ENCODE measurements around the gene LIN9. TPM values are rescaled to one million over a fixed set of nuclear protein-coding genes. Genes with fewer than 3 reads are reported as not detected.
A peak's percentile ranks its signal among the peaks of the same experiment; 100 is the strongest.

Gene LIN9
- total RNA-seq, 2 donors from 2014 or later: 6.6 to 10.9 TPM

GRCh38 chr1:226233806-226234205 lies 75.2 kb downstream of the LIN9 start:
- H3K36me3 Mint-ChIP-seq: peaks cover 4% of the 10 kb centered on the region
- H3K4me3 Mint-ChIP-seq: no peak overlapping the region
- H3K27ac Mint-ChIP-seq: no peak overlapping the region
- no peaks in the 10 kb centered on the region for H3K27me3 Mint-ChIP-seq
- no peak for ATAC-seq
- DNase-seq (ENCODE audit: low spot score): no peak
- no peaks in the 10 kb centered on the region for H3K4me1 Mint-ChIP-seq (ENCODE audit: low read depth in 2 of 2)
- H3K9me3 Mint-ChIP-seq: no peaks in the 10 kb centered on the region

GRCh38 chr1:226233293-226233692 lies 75.7 kb downstream of the LIN9 start:
- no peak for ATAC-seq
- Mint-ChIP-seq H3K36me3 (peaks cover 4% of the 10 kb centered on the region), H3K4me1 (ENCODE audit: low read depth in 2 of 2) (no peaks in the 10 kb centered on the region), H3K4me3 (no peak overlapping the region), H3K27me3 (no peaks in the 10 kb centered on the region), H3K27ac (no peak overlapping the region), H3K9me3 (no peaks in the 10 kb centered on the region)
- DNase-seq (ENCODE audit: low spot score): no peak

DNA sequence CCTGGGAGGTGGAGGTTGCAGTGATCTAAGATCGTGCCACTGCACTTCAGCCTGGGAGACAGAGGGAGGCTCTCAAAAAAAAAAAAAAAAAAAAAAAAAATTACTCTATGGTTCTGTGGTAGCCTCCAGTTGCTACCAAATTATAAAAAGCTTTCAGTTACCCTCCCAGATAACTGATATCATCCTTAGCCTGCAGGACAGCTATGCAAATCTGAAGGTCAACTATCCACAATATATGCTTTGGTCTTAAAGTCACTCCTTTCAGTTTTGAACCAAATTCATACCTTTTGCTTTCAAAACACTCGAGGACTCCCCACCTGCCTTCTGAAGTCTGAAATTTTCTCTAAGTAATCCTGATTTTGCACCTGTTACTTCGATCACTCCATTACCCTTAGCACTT lies 82.4 kb downstream of the LIN9 start:
- no peak for ATAC-seq
- Mint-ChIP-seq H3K4me3 (no peak overlapping the region), H3K27ac (no peak overlapping the region), H3K27me3 (peaks cover 12 to 16% of the 10 kb centered on the region in 2 donors), H3K4me1 (ENCODE audit: low read depth in 2 of 2) (peaks cover 0 to 4% of the 10 kb centered on the region in 2 donors), H3K9me3 (no peaks in the 10 kb centered on the region), H3K36me3 (no peaks in the 10 kb centered on the region)
- DNase-seq (ENCODE audit: low spot score): no peak

GRCh38 chr1:226223786-226224244 lies 85.1 kb downstream of the LIN9 start:
- H3K9me3 Mint-ChIP-seq: no peaks in the 10 kb centered on the region

GRCh38 chr1:226223157-226223785 lies 85.7 kb downstream of the LIN9 start, which contains the start of gene MIXL1:
Gene MIXL1 (plus strand): TSS chr1:226223664. CDS start chr1:226223682, 18 bp downstream.
- Mint-ChIP-seq H3K36me3 (no peaks in the 10 kb centered on the region), H3K9me3 (no peaks in the 10 kb centered on the region), H3K4me1 (ENCODE audit: low read depth in 2 of 2) (peaks cover 0 to 4% of the 10 kb centered on the region in 2 donors), H3K4me3 (peak within 1 kb of the TSS; percentile 70), H3K27ac (no peak within 1 kb of the TSS), H3K27me3 (peaks cover 12 to 16% of the 10 kb centered on the region in 2 donors)
- no peak for DNase-seq (ENCODE audit: low spot score)
- peak; percentile 60 to 62 for ATAC-seq

More at GRCh38 chr1:226223786-226224244, 85.1 kb downstream of the LIN9 start:
- DNase-seq (ENCODE audit: low spot score) (no peak), ATAC-seq (peak; percentile 60 to 75)
- H3K27ac Mint-ChIP-seq: no peak overlapping the region
- H3K4me3 Mint-ChIP-seq: peak overlapping the region; percentile 70
- H3K27me3 Mint-ChIP-seq: peaks cover 12 to 16% of the 10 kb centered on the region in 2 donors
- peaks cover 0 to 4% of the 10 kb centered on the region in 2 donors for H3K4me1 Mint-ChIP-seq (ENCODE audit: low read depth in 2 of 2)
- H3K36me3 Mint-ChIP-seq: no peaks in the 10 kb centered on the region

- no peak for ATAC-seq
- Mint-ChIP-seq H3K36me3 (no peaks in the 10 kb centered on the region), H3K27me3 (peaks cover 12 to 16% of the 10 kb centered on the region in 2 donors), H3K27ac (no peak overlapping the region), H3K4me1 (ENCODE audit: low read depth in 2 of 2) (peaks cover 0 to 4% of the 10 kb centered on the region in 2 donors), H3K4me3 (peak overlapping the region; percentile 65), H3K9me3 (no peaks in the 10 kb centered on the region)
- no peak for DNase-seq (ENCODE audit: low spot score)
These were observed 86.3 kb downstream of the LIN9 start for GRCh38 chr1:226222686-226223085.

- no peaks in the 10 kb centered on the region for H3K9me3 Mint-ChIP-seq
- peaks cover 0 to 4% of the 10 kb centered on the region in 2 donors for H3K4me1 Mint-ChIP-seq (ENCODE audit: low read depth in 2 of 2)
- H3K36me3 Mint-ChIP-seq: no peaks in the 10 kb centered on the region
- H3K4me3 Mint-ChIP-seq: no peak overlapping the region
- peaks cover 15 to 21% of the 10 kb centered on the region in 2 donors for H3K27me3 Mint-ChIP-seq
- DNase-seq (ENCODE audit: low spot score): no peak
- H3K27ac Mint-ChIP-seq: no peak overlapping the region
- ATAC-seq: no peak
These were observed 88.3 kb downstream of the LIN9 start for GRCh38 chr1:226220473-226221189.

GRCh38 chr1:226217273-226217672 lies 91.7 kb downstream of the LIN9 start:
- no peaks in the 10 kb centered on the region for H3K4me1 Mint-ChIP-seq (ENCODE audit: low read depth in 2 of 2)
- no peaks in the 10 kb centered on the region for H3K36me3 Mint-ChIP-seq
- DNase-seq (ENCODE audit: low spot score): no peak
- H3K4me3 Mint-ChIP-seq: no peak overlapping the region
- H3K27me3 Mint-ChIP-seq: peaks cover 8 to 9% of the 10 kb centered on the region in 2 donors
- no peak for ATAC-seq
- H3K9me3 Mint-ChIP-seq: no peaks in the 10 kb centered on the region
- H3K27ac Mint-ChIP-seq: no peak overlapping the region

GRCh38 chr1:226216056-226216455 lies 92.9 kb downstream of the LIN9 start:
- no peak for DNase-seq (ENCODE audit: low spot score)
- H3K9me3 Mint-ChIP-seq: no peaks in the 10 kb centered on the region
- H3K27me3 Mint-ChIP-seq: peaks cover 4 to 5% of the 10 kb centered on the region in 2 donors
- H3K27ac Mint-ChIP-seq: no peak overlapping the region
- no peaks in the 10 kb centered on the region for H3K4me1 Mint-ChIP-seq (ENCODE audit: low read depth in 2 of 2)
- no peaks in the 10 kb centered on the region for H3K36me3 Mint-ChIP-seq
- no peak for ATAC-seq
- H3K4me3 Mint-ChIP-seq: no peak overlapping the region

- no peaks in the 10 kb centered on the region for H3K36me3 Mint-ChIP-seq
- ATAC-seq: peak; percentile 15 to 21
These were observed 93.7 kb downstream of the LIN9 start for GRCh38 chr1:226215239-226215638.

GRCh38 chr1:226212545-226212944 lies 96.4 kb downstream of the LIN9 start:
- Mint-ChIP-seq H3K36me3 (no peaks in the 10 kb centered on the region), H3K27ac (no peak overlapping the region), H3K4me1 (ENCODE audit: low read depth in 2 of 2) (no peaks in the 10 kb centered on the region), H3K9me3 (no peaks in the 10 kb centered on the region), H3K27me3 (peaks cover 4 to 5% of the 10 kb centered on the region in 2 donors), H3K4me3 (no peak overlapping the region)
- DNase-seq (ENCODE audit: low spot score): no peak
- peak in 1 of 2 donors; percentile 41 for ATAC-seq

More at GRCh38 chr1:226215239-226215638, 93.7 kb downstream of the LIN9 start:
- peaks cover 4 to 5% of the 10 kb centered on the region in 2 donors for H3K27me3 Mint-ChIP-seq
- H3K9me3 Mint-ChIP-seq: no peaks in the 10 kb centered on the region
- no peaks in the 10 kb centered on the region for H3K4me1 Mint-ChIP-seq (ENCODE audit: low read depth in 2 of 2)
- no peak for DNase-seq (ENCODE audit: low spot score)
- no peak overlapping the region for H3K4me3 Mint-ChIP-seq
- no peak overlapping the region for H3K27ac Mint-ChIP-seq

DNA sequence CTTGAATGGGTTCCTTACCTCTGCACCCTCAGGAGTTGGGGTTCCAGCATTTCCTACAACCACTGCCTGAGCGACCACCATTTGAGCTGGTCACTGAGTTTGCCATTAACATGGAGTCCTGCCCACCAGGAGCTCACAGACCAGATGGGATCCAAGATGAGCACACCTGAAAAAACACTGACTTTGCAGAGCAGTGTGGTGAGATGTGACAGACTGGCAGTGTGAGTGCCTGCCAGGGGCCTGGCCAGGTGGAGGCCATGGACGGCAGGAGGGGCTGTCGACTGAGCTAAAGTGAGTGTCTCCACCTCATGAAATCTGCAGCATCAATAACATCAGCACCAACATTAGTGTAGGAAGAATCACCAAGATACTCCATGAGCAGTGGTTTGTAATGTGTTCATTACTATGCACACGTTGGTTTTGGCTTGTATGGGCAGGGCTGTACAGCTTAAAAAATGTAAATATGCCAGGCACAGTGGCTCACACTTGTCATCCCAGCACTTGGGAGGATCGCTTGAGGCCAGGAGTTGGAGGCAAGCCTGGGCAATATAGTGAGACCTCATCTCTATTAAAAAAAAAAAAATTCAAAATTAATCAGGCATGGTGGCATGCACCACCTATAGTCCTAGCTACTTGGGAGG lies 97.7 kb downstream of the LIN9 start:
- Mint-ChIP-seq H3K9me3 (no peaks in the 10 kb centered on the region), H3K4me3 (no peak overlapping the region), H3K27ac (no peak overlapping the region), H3K4me1 (ENCODE audit: low read depth in 2 of 2) (no peaks in the 10 kb centered on the region), H3K36me3 (no peaks in the 10 kb centered on the region), H3K27me3 (peaks cover 0 to 3% of the 10 kb centered on the region in 2 donors)
- ATAC-seq (no peak), DNase-seq (ENCODE audit: low spot score) (no peak)

GRCh38 chr1:226210571-226211176 lies 98.3 kb downstream of the LIN9 start:
- Mint-ChIP-seq H3K9me3 (no peaks in the 10 kb centered on the region), H3K27me3 (peaks cover 0 to 3% of the 10 kb centered on the region in 2 donors), H3K4me1 (ENCODE audit: low read depth in 2 of 2) (no peaks in the 10 kb centered on the region), H3K4me3 (no peak overlapping the region), H3K27ac (no peak overlapping the region), H3K36me3 (no peaks in the 10 kb centered on the region)
- DNase-seq (ENCODE audit: low spot score): no peak
- ATAC-seq: no peak

Measured in natural killer cell treated with Interleukin-12 subunit alpha and Interleukin-12 subunit beta and Interleukin-15 and Interleukin-18, amount 100 ng/mL, for 72 hours (primary cell).